HG02798 (cell line): ENCODE results near the gene CPNE6.

Experiments
- ATAC-seq: cut with Tn5 transposase; IDR thresholded peaks from one replicate; pipeline ENCODE4 v1.9.1; 2021; ENCODE audit warnings: mild to moderate bottlenecking; ENCODE audit not compliant: unreplicated experiment, poor library complexity

CPNE6 gene

GRCh38 chr14:24053548-24054323 is 17.6 kb upstream of the CPNE6 start:
- ATAC-seq = no peak

DNA sequence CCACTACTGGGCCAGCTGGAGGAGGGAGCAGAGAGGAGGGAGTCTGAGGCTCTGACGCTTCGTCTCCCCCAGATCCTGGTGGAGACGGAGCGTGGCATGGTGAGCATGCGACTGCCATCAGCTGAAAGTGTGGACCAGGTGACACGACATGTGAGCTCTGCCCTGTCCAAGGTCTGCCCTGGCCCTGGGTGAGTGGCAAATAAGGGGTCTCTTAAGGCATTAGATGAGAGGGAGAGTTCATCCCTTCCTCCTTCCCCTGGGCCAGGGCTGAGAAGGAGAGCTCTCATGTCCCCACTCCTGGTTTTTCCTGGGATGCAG is 17.1 kb upstream of the CPNE6 start:
- ATAC-seq = no peak

DNA sequence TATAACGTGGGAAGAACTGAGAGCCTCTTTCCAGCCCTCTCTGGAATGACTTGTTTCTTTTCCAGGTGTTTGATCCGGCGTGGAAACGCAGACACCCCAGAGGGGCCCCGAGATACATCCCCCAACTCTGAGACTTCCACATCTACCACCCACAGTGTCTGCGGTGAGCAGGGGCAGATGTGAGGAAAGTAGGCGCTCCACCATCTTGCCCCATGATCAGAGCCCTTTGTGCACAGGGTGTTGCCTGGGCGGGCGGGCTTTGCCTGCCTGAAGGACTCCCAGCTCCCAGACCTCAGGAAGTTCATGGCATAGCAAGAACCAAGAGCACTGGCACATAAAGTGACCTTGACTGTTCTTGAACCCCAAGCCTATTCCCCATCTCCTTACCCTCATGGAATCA is 16.7 kb upstream of the CPNE6 start:
- ATAC-seq = no peak

DNA sequence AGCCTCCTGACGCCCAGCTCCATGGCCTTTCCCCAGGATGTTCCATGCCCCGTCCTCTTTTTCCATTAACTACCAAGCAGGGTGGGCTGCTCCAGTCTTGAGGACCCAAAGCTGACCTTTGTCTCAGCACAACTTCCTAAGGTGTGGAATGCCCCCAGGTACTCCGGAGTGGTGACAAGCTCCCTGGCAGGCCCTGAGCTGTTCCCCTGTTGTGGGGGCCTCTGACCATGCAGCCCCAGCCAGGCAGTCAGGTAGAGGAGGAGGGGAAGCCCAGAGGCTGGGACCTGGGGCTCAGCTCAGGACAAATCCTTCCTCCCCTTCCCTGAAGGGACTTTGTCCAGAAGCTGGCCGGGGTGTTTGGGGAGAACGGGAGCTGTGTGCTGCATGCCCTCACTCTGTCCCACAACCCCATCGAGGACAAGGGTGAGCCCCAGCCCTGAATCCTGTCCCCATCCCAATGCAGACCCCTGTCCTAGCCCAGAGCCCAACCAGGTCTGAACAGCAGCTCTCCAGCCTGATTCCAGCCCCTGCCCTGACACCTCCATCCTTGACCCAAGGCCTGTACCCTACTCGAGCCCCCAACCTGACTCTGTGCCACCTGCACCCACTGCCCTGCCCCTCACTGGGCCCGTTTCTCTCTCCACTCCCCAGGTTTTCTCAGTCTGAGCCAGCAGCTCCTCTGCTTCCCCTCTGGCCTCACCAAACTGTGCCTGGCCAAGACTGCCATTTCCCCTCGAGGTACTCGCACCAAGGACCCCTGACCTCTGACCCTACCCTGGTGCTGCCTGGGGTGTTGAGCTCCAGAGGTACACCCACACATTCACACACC is 15.2 kb upstream of the CPNE6 start:
- no peak for ATAC-seq

DNA sequence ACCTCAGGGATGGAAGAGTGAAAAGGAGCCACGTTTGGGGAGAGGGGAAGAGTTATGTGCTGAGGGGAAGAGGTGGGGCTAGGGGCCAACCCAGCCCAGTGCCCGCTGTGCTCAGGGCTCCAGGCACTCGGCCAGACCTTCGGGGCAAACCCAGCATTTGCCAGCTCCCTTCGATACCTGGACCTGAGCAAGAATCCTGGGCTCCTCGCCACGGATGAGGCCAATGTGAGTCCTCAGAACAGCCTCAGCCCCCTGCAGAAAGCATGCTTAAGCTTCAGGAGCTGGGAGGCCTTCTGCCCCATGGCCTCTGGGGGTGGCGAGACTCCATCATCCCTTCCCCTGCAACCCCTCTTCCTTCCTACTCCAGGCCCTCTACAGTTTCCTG is 14.6 kb upstream of the CPNE6 start:
- no peak for ATAC-seq

GRCh38 chr14:24057271-24057670 is 14.1 kb upstream of the CPNE6 start:
- ATAC-seq = no peak

DNA sequence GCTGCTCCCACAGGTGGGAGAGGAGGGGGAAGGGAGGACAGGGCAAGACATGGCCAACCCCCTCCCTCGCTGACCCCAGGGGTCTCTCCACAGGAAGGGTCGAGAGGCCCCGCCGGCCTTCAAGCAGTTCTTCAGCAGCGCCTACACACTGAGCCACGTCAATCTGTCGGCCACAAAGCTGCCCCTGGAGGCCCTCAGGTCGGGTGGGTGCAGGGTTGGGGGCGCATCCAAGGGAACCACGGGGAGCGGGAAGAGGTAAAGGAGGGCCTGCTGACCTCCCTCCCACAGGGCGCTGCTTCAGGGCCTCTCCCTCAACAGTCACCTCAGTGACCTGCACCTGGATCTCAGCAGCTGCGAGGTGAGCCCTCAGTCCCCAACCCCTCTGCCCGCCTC is 13.5 kb upstream of the CPNE6 start:
- no peak for ATAC-seq

DNA sequence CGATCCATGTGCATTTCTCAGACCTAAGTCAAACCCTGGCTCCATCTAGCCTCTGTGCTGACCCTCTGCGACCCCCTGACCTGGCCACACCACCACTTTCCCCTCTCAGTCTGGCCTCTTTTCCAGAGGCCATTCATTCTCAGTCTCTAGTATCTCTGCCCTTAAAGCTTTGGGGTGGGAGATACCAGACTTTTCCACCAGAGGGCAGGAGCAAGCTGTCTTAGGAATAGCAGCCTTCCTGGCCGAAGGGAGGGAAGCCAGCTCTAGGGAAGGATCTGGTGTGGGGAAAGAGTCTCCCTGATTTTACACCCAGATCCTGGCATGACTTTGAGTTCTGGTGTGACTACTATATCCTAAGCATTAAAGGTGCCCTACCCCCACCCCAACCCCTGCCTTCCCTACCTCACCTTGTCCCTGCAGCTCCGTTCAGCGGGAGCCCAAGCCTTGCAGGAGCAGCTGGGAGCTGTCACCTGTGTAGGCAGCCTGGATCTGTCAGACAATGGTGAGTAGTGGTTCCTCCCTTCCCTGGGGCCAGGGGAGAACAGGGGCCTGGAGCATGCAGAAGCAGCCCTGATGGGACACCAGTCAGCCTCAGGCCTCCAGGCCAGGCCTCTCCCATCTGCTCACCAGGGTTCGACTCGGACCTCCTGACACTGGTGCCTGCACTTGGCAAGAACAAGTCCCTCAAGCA is 13.0 kb upstream of the CPNE6 start:
- ATAC-seq = no peak

DNA sequence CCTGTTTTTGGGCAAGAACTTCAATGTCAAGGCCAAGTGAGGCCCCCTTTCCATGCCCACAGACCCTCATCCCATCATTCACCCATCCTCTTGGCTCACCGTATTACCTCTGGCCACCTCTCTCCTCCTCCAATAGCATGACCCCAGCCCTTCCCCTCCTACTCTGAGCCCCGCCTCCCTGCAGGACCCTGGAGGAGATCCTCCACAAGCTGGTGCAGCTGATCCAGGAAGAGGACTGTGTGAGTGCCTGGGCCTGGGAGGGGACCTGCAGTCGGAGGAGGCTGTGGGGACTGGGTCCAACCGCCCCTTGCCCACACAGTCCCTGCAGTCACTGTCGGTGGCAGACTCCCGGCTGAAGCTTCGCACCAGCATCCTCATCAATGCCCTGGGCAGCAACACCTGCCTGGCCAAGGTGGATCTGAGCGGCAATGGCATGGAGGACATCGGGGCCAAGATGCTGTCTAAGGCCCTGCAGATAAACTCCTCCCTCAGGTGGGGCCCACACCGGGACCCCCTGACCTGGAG is 12.3 kb upstream of the CPNE6 start:
- ATAC-seq = no peak

GRCh38 chr14:24059841-24060388 is 11.4 kb upstream of the CPNE6 start:
- ATAC-seq = no peak

GRCh38 chr14:24060443-24060842 is 10.9 kb upstream of the CPNE6 start:
- ATAC-seq = no peak

DNA sequence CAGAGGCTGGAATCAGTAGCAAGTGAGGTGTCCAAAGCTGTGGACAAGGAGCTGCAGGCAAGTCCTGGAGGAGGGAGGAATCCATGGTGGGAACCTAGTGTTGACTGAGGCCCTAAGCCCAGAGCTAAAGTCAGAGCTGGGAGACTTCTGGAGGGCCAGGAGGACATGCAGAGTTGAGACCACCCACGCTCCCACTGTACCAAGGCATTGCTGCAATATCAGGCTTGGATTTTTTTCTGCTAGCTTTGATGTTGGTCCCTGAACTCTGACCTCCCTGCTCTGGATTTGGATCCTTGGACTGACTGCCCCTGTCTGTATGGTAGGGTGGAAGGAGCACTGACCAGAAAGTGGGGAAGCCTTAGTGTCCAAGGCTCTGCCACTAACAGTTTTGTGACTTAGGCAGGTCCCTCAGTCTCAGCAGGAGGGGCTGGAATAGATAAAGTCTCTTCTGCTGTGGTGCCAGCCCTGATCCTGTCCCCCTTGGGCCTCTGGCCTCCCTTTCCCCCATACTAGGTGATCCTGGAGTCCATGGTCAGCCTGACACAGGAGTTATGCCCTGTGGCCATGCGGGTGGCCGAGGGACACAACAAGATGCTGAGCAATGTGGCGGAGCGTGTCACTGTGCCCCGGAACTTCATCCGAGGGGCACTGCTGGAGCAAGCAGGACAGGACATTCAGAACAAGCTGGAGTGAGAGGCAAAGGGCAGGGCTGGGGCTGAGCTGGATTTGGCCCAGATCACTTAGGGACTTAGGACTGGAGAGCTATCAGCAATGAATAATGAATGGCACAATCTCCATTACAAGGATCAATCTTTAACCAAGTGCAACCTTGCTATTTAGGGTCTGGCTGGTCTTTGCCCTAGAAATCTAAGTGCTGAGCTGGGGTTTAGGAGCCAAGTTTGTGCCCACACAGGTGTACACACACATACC is 10.1 kb upstream of the CPNE6 start:
- ATAC-seq = no peak

GRCh38 chr14:24062216-24062980 is 9.0 kb upstream of the CPNE6 start:
- ATAC-seq = no peak

DNA sequence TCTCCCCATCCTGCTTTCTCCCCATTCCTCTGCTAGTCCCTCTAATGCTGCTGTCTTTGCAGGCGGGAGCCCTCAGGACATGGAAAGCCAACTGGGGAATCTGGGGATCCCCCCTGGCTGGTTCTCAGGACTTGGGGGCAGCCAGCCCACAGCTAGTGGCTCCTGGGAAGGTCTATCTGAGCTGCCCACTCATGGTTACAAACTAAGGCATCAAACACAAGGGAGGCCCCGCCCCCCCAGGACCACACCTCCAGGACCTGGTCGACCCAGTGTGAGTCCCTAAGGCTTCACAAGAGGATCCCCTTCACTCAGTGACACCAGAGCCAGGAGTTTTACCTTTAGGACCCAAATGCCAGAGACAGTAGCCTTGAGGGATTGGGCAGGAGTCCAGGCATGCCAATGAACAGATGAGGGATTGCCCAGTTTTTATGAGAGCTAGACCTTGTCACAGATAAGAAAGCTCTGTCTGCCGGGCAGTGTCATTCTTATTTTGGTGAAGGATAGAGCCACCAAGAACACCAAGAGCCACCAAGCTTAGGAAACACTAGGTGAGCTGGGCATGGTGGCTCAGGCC is 8.0 kb upstream of the CPNE6 start:
- no peak for ATAC-seq

GRCh38 chr14:24064091-24064795 is 7.1 kb upstream of the CPNE6 start:
- ATAC-seq = no peak

GRCh38 chr14:24064856-24065255 is 6.5 kb upstream of the CPNE6 start:
- no peak for ATAC-seq

DNA sequence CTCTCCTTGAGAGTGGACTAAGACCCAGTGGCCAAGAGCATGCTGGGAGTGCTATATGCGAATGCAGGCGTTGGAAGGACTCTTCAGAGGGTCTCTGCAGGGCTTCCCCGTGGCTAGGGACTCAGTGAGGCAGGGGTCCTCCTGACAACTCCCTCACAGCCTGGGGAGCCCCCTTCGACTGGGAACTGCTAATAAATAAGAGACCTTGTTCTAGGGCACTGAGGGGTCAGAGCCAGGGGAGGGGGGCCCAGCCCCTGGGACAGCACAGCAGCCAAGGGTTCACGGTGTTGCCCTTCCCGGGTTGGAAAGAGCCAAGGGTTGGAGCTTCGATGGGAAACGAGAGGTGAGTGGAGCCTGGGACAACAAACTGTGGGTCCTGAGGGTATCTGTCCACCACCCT is 6.0 kb upstream of the CPNE6 start:
- no peak for ATAC-seq

GRCh38 chr14:24066496-24067132 is 4.7 kb upstream of the CPNE6 start:
- no peak for ATAC-seq
